H9 (cell line): ENCODE results near the gene TTC29. TPM values are rescaled to one million over a fixed set of nuclear protein-coding genes. Genes with fewer than 3 reads are reported as not detected.

ENCODE experiments used
- DNase-seq: peaks from one replicate; pipeline ENCODE4 v3.0.0-alpha.2; 2017
- H2AFZ ChIP-seq: one replicate; pipeline ENCODE4 v1.6.1; 2013; ENCODE audit warnings: mild to moderate bottlenecking, low read length, control low read depth, moderate library complexity
- H2AK5ac ChIP-seq: 2 replicates; pipeline ENCODE4 v1.6.1; 2013; ENCODE audit warnings: low read length, control low read depth, mixed read lengths; ENCODE audit not compliant: insufficient read length
- H2BK120ac ChIP-seq: one replicate; pipeline ENCODE4 v1.6.1; 2013; ENCODE audit warnings: low read depth, mild to moderate bottlenecking, low read length, control low read depth, inconsistent platforms; ENCODE audit not compliant: poor library complexity, severe bottlenecking
- H2BK12ac ChIP-seq: 2 replicates; pipeline ENCODE4 v1.6.1; 2013; ENCODE audit warnings: low read length, control low read depth, mixed read lengths, low read depth; ENCODE audit not compliant: insufficient read length
- H2BK15ac ChIP-seq: 2 replicates; pipeline ENCODE4 v1.6.1; 2013; ENCODE audit warnings: low read depth, low read length, control low read depth
- H2BK20ac ChIP-seq: one replicate; pipeline ENCODE4 v1.6.1; 2013; ENCODE audit warnings: low read depth, mild to moderate bottlenecking, low read length, control low read depth, inconsistent platforms; ENCODE audit not compliant: poor library complexity, severe bottlenecking
- H2BK5ac ChIP-seq: 2 replicates; pipeline ENCODE4 v1.6.1; 2013; ENCODE audit warnings: low read length, control low read depth, mixed read lengths; ENCODE audit not compliant: insufficient read length
- H3K14ac ChIP-seq: 2 replicates; pipeline ENCODE4 v1.6.1; 2013; ENCODE audit warnings: low read length, control low read depth; ENCODE audit not compliant: insufficient read depth
- H3K18ac ChIP-seq: 2 replicates; pipeline ENCODE4 v1.6.1; 2013; ENCODE audit warnings: low read depth, mild to moderate bottlenecking, mixed read lengths, low read length, control low read depth; ENCODE audit not compliant: insufficient read length
- H3K23ac ChIP-seq: 2 replicates; pipeline ENCODE4 v1.6.1; 2013; ENCODE audit warnings: low read length, control low read depth, mixed read lengths, low read depth; ENCODE audit not compliant: insufficient read length
- H3K23me2 ChIP-seq: 2 replicates; pipeline ENCODE4 v1.6.1; 2013; ENCODE audit warnings: low read depth, mild to moderate bottlenecking, mixed read lengths, low read length, control low read depth; ENCODE audit not compliant: insufficient read length, poor library complexity, severe bottlenecking
- H3K27ac ChIP-seq: 2 replicates; pipeline ENCODE4 v1.5.1; 2013; ENCODE audit warnings: low read length, control low read depth, mixed read lengths, low read depth; ENCODE audit not compliant: insufficient read length
- H3K27me3 ChIP-seq: 2 replicates; pipeline ENCODE4 v1.6.1; 2013; ENCODE audit warnings: low read length, control low read depth, inconsistent platforms; ENCODE audit not compliant: insufficient read depth
- H3K4ac ChIP-seq: 2 replicates; pipeline ENCODE4 v1.6.1; 2013; ENCODE audit warnings: low read depth, mild to moderate bottlenecking, control low read depth, inconsistent platforms, low read length, moderate library complexity
- H3K4me1 ChIP-seq: 2 replicates; pipeline ENCODE4 v1.6.1; 2013; ENCODE audit warnings: low read length, control low read depth, inconsistent platforms; ENCODE audit not compliant: insufficient read depth
- H3K4me2 ChIP-seq: 2 replicates; pipeline ENCODE4 v1.6.1; 2013; ENCODE audit warnings: low read length, control low read depth, mixed read lengths; ENCODE audit not compliant: insufficient read length, insufficient read depth
- H3K56ac ChIP-seq: 2 replicates; pipeline ENCODE4 v1.6.1; 2013; ENCODE audit warnings: low read depth, mild to moderate bottlenecking, mixed read lengths, low read length, control low read depth; ENCODE audit not compliant: insufficient read length
- H3K79me1 ChIP-seq: 2 replicates; pipeline ENCODE4 v1.6.1; 2013; ENCODE audit warnings: low read depth, mild to moderate bottlenecking, moderate library complexity, low read length, control low read depth, inconsistent platforms; ENCODE audit not compliant: insufficient read depth, poor library complexity, severe bottlenecking
- H3K79me2 ChIP-seq: 2 replicates; pipeline ENCODE4 v1.6.1; 2013; ENCODE audit warnings: low read length, control low read depth, inconsistent platforms; ENCODE audit not compliant: insufficient read depth
- H3K9ac ChIP-seq: 2 replicates; pipeline ENCODE4 v1.6.1; 2013; ENCODE audit warnings: low read length, control low read depth, mixed read lengths; ENCODE audit not compliant: insufficient read length; ENCODE audit errors: extremely low read depth
- H3K9me3 ChIP-seq: one replicate; pipeline ENCODE4 v1.6.1; 2013; ENCODE audit warnings: low read depth, low read length, inconsistent platforms; ENCODE audit not compliant: control insufficient read depth
- H3T11ph ChIP-seq: one replicate; pipeline ENCODE4 v1.6.1; 2013; ENCODE audit warnings: mild to moderate bottlenecking, low read length, control low read depth, inconsistent platforms
- H4K20me1 ChIP-seq: one replicate; pipeline ENCODE4 v1.6.1; 2013; ENCODE audit not compliant: control insufficient read depth, insufficient read length, insufficient read depth
- H4K5ac ChIP-seq: 2 replicates; pipeline ENCODE4 v1.6.1; 2013; ENCODE audit warnings: low read depth, mild to moderate bottlenecking, mixed read lengths, low read length, control low read depth; ENCODE audit not compliant: insufficient read length
- H4K8ac ChIP-seq: replicated peaks from 2 replicates; pipeline ENCODE4 v1.6.1; 2013; ENCODE audit warnings: low read length, control low read depth, mixed read lengths, low read depth; ENCODE audit not compliant: insufficient read length
- H4K91ac ChIP-seq: 2 replicates; pipeline ENCODE4 v1.6.1; 2013; ENCODE audit warnings: low read depth, mild to moderate bottlenecking, moderate library complexity, mixed read lengths, low read length, control low read depth; ENCODE audit not compliant: insufficient read length
- H3K27ac Mint-ChIP-seq, 3 experiments: 2 replicates in 2 of 3; 3 replicates in 1 of 3; pipeline ENCODE4 v1.8.0; 2020 to 2021; ENCODE audit warnings: mixed read lengths in 3 of 3, mild to moderate bottlenecking in 1 of 3, moderate library complexity in 1 of 3
- H3K27me3 Mint-ChIP-seq: 2 replicates; pipeline ENCODE4 v1.8.0; 2021; ENCODE audit warnings: low read depth, mild to moderate bottlenecking, moderate library complexity, mixed read lengths
- H3K36me3 Mint-ChIP-seq, 3 experiments: 2 replicates in 2 of 3; 3 replicates in 1 of 3; pipeline ENCODE4 v1.8.0; 2020 to 2021; ENCODE audit warnings: low read depth in 3 of 3, mixed read lengths in 3 of 3; ENCODE audit not compliant: insufficient read depth in 1 of 3
- H3K4me1 Mint-ChIP-seq, 2 experiments: 2 replicates each; pipeline ENCODE4 v1.8.0; 2020; ENCODE audit warnings: mixed read lengths in 2 of 2
- H3K4me3 Mint-ChIP-seq, 2 experiments: 2 replicates in 1 of 2; 3 replicates in 1 of 2; pipeline ENCODE4 v1.8.0; 2020 to 2021; ENCODE audit warnings: mild to moderate bottlenecking in 2 of 2, mixed read lengths in 2 of 2, moderate library complexity in 1 of 2
- H3K9me3 Mint-ChIP-seq, 2 experiments: 2 replicates in 1 of 2; 3 replicates in 1 of 2; pipeline ENCODE4 v1.8.0; 2020; ENCODE audit warnings: mild to moderate bottlenecking in 2 of 2, mixed read lengths in 2 of 2, moderate library complexity in 1 of 2
- WGBS: extraction: QIAGEN DNeasy Blood & Tissue Kit; methylation state at CpG from one replicate; pipeline ENCODE4 v1.1.7; 2013; ENCODE audit warnings: missing lambda C conversion rate, low lambda C conversion rate, mixed read lengths; ENCODE audit not compliant: insufficient read length; ENCODE audit errors: extremely low coverage; 5-methylcytosine and 5-hydroxymethylcytosine counted together
- total RNA-seq: library from RNA; stranded (reverse); gene quantifications from 2 replicates; pipeline ENCODE4 v1.2.1, GENCODE V29; 2021
- TF ChIP-seq, protein P1 (sequence below): fragments of 200-600 bp; sonication (generic); conservative IDR thresholded peaks from 3 replicates; pipeline ENCODE4 v1.8.0; 2021; ENCODE audit warnings: antibody characterized with exemption, mild to moderate bottlenecking

The TTC29 gene
- total RNA-seq, 1 experiment from 2014 or later = not detected

DNA sequence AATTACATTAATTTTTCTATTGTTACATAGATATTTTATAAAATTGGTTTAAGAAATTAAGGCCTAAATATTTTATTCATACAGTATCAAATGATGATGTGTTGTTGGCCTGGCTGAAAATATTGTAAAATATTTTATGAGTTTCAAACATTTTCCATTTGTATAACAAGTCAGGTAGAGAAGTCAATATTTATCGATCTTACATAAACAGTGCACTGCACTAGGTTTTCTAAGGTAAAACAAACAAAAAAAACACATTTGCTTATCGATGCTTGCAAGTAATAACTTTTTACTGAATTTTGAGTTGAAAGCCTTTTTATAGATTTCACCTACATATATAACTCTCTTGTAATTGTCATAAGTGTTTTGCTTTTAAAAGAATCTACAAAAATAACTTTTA lies 7.2 kb upstream of the TTC29 start:
- Histone ChIP-seq H2BK5ac (no peak overlapping the region), H2BK20ac (no peak overlapping the region), H3K79me2 (no peaks in the 10 kb centered on the region), H3K14ac (no peak overlapping the region), H3K4me2 (no peak overlapping the region), H3K23me2 (no peaks in the 10 kb centered on the region), H4K91ac (no peak overlapping the region), H3K4ac (no peak overlapping the region), H3K56ac (no peak overlapping the region), H3T11ph (no peak overlapping the region), H3K4me1 (no peaks in the 10 kb centered on the region), H3K27me3 (no peaks in the 10 kb centered on the region), H3K9me3 (no peaks in the 10 kb centered on the region), H2AFZ (no peak overlapping the region), H4K8ac (no peak overlapping the region), H3K23ac (no peak overlapping the region), H4K20me1 (no peaks in the 10 kb centered on the region), H4K5ac (no peak overlapping the region), H3K18ac (no peak overlapping the region), H2AK5ac (no peak overlapping the region), H3K79me1 (no peaks in the 10 kb centered on the region), H2BK120ac (no peak overlapping the region), H2BK15ac (no peak overlapping the region), H3K27ac (no peak overlapping the region), H3K9ac (no peak overlapping the region), H2BK12ac (no peak overlapping the region)
- TF ChIP-seq, protein P1, sequence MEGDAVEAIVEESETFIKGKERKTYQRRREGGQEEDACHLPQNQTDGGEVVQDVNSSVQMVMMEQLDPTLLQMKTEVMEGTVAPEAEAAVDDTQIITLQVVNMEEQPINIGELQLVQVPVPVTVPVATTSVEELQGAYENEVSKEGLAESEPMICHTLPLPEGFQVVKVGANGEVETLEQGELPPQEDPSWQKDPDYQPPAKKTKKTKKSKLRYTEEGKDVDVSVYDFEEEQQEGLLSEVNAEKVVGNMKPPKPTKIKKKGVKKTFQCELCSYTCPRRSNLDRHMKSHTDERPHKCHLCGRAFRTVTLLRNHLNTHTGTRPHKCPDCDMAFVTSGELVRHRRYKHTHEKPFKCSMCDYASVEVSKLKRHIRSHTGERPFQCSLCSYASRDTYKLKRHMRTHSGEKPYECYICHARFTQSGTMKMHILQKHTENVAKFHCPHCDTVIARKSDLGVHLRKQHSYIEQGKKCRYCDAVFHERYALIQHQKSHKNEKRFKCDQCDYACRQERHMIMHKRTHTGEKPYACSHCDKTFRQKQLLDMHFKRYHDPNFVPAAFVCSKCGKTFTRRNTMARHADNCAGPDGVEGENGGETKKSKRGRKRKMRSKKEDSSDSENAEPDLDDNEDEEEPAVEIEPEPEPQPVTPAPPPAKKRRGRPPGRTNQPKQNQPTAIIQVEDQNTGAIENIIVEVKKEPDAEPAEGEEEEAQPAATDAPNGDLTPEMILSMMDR = no peak
- no CpG with 5 or more reads among the region's 2 CpGs for WGBS
- H3K27me3 Mint-ChIP-seq = no peaks in the 10 kb centered on the region; the same call in none of the 2 replicates
- no peaks in the 10 kb centered on the region for H3K9me3 Mint-ChIP-seq
- no peaks in the 10 kb centered on the region for H3K4me1 Mint-ChIP-seq
- H3K4me3 Mint-ChIP-seq = no peak overlapping the region
- H3K36me3 Mint-ChIP-seq = no peaks in the 10 kb centered on the region
- no peak for DNase-seq
- H3K27ac Mint-ChIP-seq = no peak overlapping the region
